Spleen (tissue), 11 donors: ENCODE data around the gene MSH3. TPM values are rescaled to one million over a fixed set of nuclear protein-coding genes. Genes with fewer than 3 reads are reported as not detected.
"Not testable (repeated sequence)": the region's sequence is repeated elsewhere in the genome, so short reads cannot be mapped to it uniquely, and the experiment has no call there.

Experiments used
- DNase-seq: peaks from one replicate; pipeline ENCODE4 v3.0.0-alpha.2; 2020
- H3K27ac ChIP-seq, 8 donors: fragments of 200-600 bp; sonication (generic) in 7 of 8; 1 replicate in 4 of 8; 2 replicates in 4 of 8; pipeline versions ENCODE4 v1.5.0 to v1.8.0; 2016 to 2021; ENCODE audit warnings: inconsistent platforms in 4 of 8, mild to moderate bottlenecking in 4 of 8, moderate library complexity in 1 of 8
- H3K27me3 ChIP-seq, 7 donors: fragments of 200-600 bp; sonication (generic) in 6 of 7; replicated peaks in 1 of 7; 1 replicate in 4 of 7; 2 replicates in 3 of 7; pipeline versions ENCODE4 v1.5.0 to v1.8.0; 2016 to 2021; ENCODE audit warnings: inconsistent platforms in 3 of 7, mild to moderate bottlenecking in 1 of 7
- H3K36me3 ChIP-seq, 6 donors: fragments of 200-600 bp; sonication (generic) in 5 of 6; 1 replicate in 4 of 6; 2 replicates in 2 of 6; pipeline versions ENCODE4 v1.5.0 to v1.8.0; 2016 to 2021; ENCODE audit warnings: inconsistent platforms in 2 of 6
- H3K4me1 ChIP-seq, 6 donors: fragments of 200-600 bp; sonication (generic) in 5 of 6; 1 replicate in 3 of 6; 2 replicates in 3 of 6; pipeline versions ENCODE4 v1.5.0 to v1.8.0; 2016 to 2021; ENCODE audit warnings: inconsistent platforms in 3 of 6
- H3K4me3 ChIP-seq, 8 donors: fragments of 200-600 bp; sonication (generic) in 7 of 8; 1 replicate in 4 of 8; 2 replicates in 4 of 8; pipeline versions ENCODE4 v1.5.0 to v1.8.0; 2016 to 2021; ENCODE audit warnings: inconsistent platforms in 4 of 8, mild to moderate bottlenecking in 4 of 8, moderate library complexity in 2 of 8
- H3K9me3 ChIP-seq, 8 donors: fragments of 200-600 bp; sonication (generic) in 7 of 8; 1 replicate in 4 of 8; 2 replicates in 4 of 8; pipeline versions ENCODE4 v1.5.0 to v1.8.0; 2016 to 2021; ENCODE audit warnings: inconsistent platforms in 4 of 8
- CTCF ChIP-seq, 11 experiments: fragments of 200-600 bp in 7 of 11; fragments of 450-650 bp in 4 of 11; sonication (generic) in 4 of 11; IDR thresholded peaks in 8 of 11; conservative IDR thresholded peaks in 3 of 11; 1 replicate in 7 of 11; 2 replicates in 4 of 11; pipeline versions ENCODE4 v1.4.0 to v1.8.0; 2016 to 2021; ENCODE audit warnings: antibody characterized with exemption in 11 of 11, inconsistent platforms in 4 of 11, mild to moderate bottlenecking in 1 of 11
- POLR2A ChIP-seq, 3 donors: fragments of 450-650 bp; IDR thresholded peaks; one replicate each; pipeline ENCODE4 v1.5.1; 2017; ENCODE audit warnings: antibody characterized with exemption in 3 of 3, mild to moderate bottlenecking in 1 of 3
- POLR2AphosphoS5 ChIP-seq, 3 donors: sonication (generic); formaldehyde crosslinking; IDR thresholded peaks; one replicate each; pipeline ENCODE4 v1.5.1; 2017; ENCODE audit warnings: antibody characterized with exemption in 3 of 3
- WGBS, 5 donors: extraction: QIAGEN DNeasy Blood & Tissue Kit in 3 of 5; methylation state at CpG; one replicate each; pipeline versions ENCODE4 v1.1.5 to v1.1.7; 2013 to 2018; 5-methylcytosine and 5-hydroxymethylcytosine counted together
- intact Hi-C: fragments of 100-400 bp; cut with DNase I; formaldehyde crosslinking; loops from one replicate; pipeline ENCODE4 v1.15.0; 2023; ENCODE audit warnings: low total_unique reads
- polyA plus RNA-seq, 3 donors: library from polyadenylated mRNA; stranded (reverse); fragments of 200-250 nt; gene quantifications; one replicate each; pipeline ENCODE4 v1.2.1, GENCODE V29; 2013
- total RNA-seq, 7 donors: library from RNA; depleted of rRNA in 3 of 7; stranded (reverse); fragments of >200 nt in 3 of 7; fragmentation: NEBNext Ultra II Directional in 4 of 7; extraction: Animal tissue kit (Norgen Biotek cat#: 25700) in 4 of 7; gene quantifications; one replicate each; pipeline versions ENCODE4 v1.1.0 to v1.2.1, GENCODE V29; 2016 to 2021
- donor health status: healthy with polysubstance abuse.
- donor health status: DM: no; HTN: no; CAD: no; lungs with moderate emphysema.
- donor health status: DM: no; HTN: no; CAD: no.
- donor health status: Bipolar disorder and iron deficiency.
- donor health status: healthy.
- donor health status: DM: no; HTN: no; CAD: no.
- donor health status: DM: yes; HTN: yes; CAD: no.

MSH3 gene
- total and polyA plus RNA-seq, 10 donors, result 2.3 to 17.0 (median 14.6) TPM

GRCh38 chr5:80895523-80895922, 241.1 kb downstream of the MSH3 start:
- Histone ChIP-seq H3K27ac (no peak overlapping the region), H3K27me3 (no peaks in the 10 kb centered on the region), H3K9me3 (peaks cover 0 to 3% (median 0%) of the 10 kb centered on the region in 8 donors), H3K4me3 (no peak overlapping the region), H3K36me3 (peaks cover 0 to 19% (median 2%) of the 10 kb centered on the region in 6 donors), H3K4me1 (no peaks in the 10 kb centered on the region)
- 86 to 98% (median 96%) methylated on average over 1 to 2 of the region's 2 CpGs for whole genome bisulfite sequencing, 5 donors
- TF ChIP-seq POLR2AphosphoS5 (IDR thresholded peaks at IDR 0.05) (no peak), POLR2A (IDR thresholded peaks at IDR 0.05) (no peak), CTCF (IDR thresholded peaks at IDR 0.05 in 8 of 11, conservative IDR thresholded peaks at IDR 0.05 in 3 of 11) (no peak)
- no peak for DNase-seq
- intact Hi-C loops, result no loop called here

GRCh38 chr5:80902624-80903023, 248.2 kb downstream of the MSH3 start:
- H3K4me3 ChIP-seq, DNase-seq, H3K27me3 ChIP-seq, intact Hi-C loops, H3K36me3 ChIP-seq, H3K4me1 ChIP-seq, H3K27ac ChIP-seq: not testable (repeated sequence)
- 92 to 99% (median 95%) methylated on average over 3 of the region's 3 CpGs for WGBS, 5 donors
- H3K9me3 ChIP-seq, result peaks cover 0 to 32% (median 22%) of the 10 kb centered on the region in 8 donors

- no peak for TF ChIP-seq CTCF (IDR thresholded peaks at IDR 0.05 in 8 of 11, conservative IDR thresholded peaks at IDR 0.05 in 3 of 11)
- TF ChIP-seq POLR2AphosphoS5 (IDR thresholded peaks at IDR 0.05), result no peak
- TF ChIP-seq POLR2A (IDR thresholded peaks at IDR 0.05), result no peak
- H3K36me3 ChIP-seq, result no peaks in the 10 kb centered on the region
- 15 to 56% (median 38%) methylated on average over 1 of the region's 1 CpG for WGBS, 5 donors
- no peak for DNase-seq
- H3K4me1 ChIP-seq, result no peaks in the 10 kb centered on the region
- H3K27me3 ChIP-seq, result no peaks in the 10 kb centered on the region
- H3K27ac ChIP-seq, result no peak overlapping the region
- intact Hi-C loops, result no loop called here
- no peak overlapping the region for H3K4me3 ChIP-seq
- peaks cover 0 to 32% (median 22%) of the 10 kb centered on the region in 8 donors for H3K9me3 ChIP-seq
Observed at GRCh38 chr5:80904533-80905187, 250.2 kb downstream of the MSH3 start.

DNA sequence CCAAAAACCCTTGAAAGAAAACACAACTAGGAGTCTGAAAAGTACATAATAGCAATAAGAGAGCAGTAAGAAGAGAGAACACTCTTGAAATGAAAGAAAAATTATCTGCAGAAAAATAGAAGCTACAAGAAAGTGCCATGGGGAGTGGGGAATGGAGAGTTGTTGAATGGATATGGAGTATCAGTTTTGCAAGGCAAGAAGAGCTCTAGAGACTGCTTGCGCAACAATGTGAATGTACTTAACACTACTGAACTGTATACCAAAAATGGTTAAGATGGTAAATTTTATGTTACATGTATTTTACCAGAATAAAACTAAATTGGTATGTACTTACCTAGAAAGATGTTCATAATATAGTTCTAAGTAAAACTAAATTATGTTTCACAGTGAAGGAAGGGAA, 251.0 kb downstream of the MSH3 start:
- intact Hi-C loops, result no loop called here
- H3K27ac ChIP-seq, result no peak overlapping the region
- WGBS, 5 donors, result 92 to 100% (median 98%) methylated on average over 1 of the region's 1 CpG
- no peak for DNase-seq
- H3K36me3 ChIP-seq, result no peaks in the 10 kb centered on the region
- no peak overlapping the region for H3K4me3 ChIP-seq
- TF ChIP-seq POLR2AphosphoS5 (IDR thresholded peaks at IDR 0.05), result no peak
- no peak for TF ChIP-seq CTCF (IDR thresholded peaks at IDR 0.05 in 8 of 11, conservative IDR thresholded peaks at IDR 0.05 in 3 of 11)
- no peak for TF ChIP-seq POLR2A (IDR thresholded peaks at IDR 0.05)
- H3K27me3 ChIP-seq, result no peaks in the 10 kb centered on the region
- no peaks in the 10 kb centered on the region for H3K4me1 ChIP-seq
- H3K9me3 ChIP-seq, result peaks cover 0 to 32% (median 22%) of the 10 kb centered on the region in 8 donors
